SH-SY5Y (cell line): Measurements from ENCODE around the gene GPR39.

Experiments used
- GATA2 ChIP-seq: IDR thresholded peaks from 2 replicates; pipeline ENCODE4 v1.6.1; 2011; ENCODE audit warnings: mild to moderate bottlenecking, low read depth, low read length
- GATA3 ChIP-seq: IDR thresholded peaks from 2 replicates; pipeline ENCODE4 v1.6.1; 2011; ENCODE audit warnings: low read depth, mild to moderate bottlenecking, low read length, moderate library complexity

DNA sequence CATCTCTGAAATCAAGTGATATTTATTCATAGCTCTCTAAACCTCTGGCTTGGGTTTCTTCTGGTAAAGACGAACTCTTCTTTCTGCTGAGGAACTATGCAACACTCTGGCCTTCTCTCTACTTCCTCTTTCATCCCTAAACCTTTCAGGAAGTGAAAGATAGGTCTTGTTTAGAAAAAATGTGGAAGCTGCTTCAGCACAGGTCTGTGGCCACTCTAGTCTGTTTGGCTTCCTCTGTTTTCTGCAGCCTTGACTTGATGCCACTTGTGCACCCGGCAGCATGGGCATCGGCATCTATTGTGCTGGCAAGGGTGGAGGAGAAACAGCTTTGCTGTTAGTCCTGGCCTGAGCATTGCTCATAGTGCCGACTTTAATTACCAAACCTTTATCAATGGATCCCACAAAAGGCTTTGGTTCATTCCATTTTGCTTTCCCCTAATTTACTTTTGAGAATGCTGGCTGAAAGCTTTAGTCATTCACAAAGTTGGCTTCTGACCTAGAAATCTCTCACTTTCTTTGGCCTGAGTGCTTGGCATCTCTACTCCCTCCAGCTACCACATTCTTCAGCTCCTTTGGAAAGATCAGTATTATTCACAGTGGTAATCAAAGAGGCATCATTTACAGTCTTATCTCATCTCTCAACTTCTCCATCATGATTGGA is 32.0 kb upstream of the GPR39 start:
- TF ChIP-seq GATA2 (no peak), GATA3 (no peak)
